Mucosa of stomach (tissue), 1 donor: ENCODE data around the gene MOV10L1.

Experiments used
- H3K27me3 ChIP-seq: one replicate; pipeline ENCODE4 v1.7.0; 2013; ENCODE audit warnings: mild to moderate bottlenecking, low read length; ENCODE audit not compliant: control insufficient read depth, insufficient read depth
- H3K36me3 ChIP-seq: one replicate; pipeline ENCODE4 v1.7.0; 2013; ENCODE audit warnings: low read length; ENCODE audit not compliant: control insufficient read depth, insufficient read depth
- H3K4me1 ChIP-seq: one replicate; pipeline ENCODE4 v1.7.0; 2013; ENCODE audit warnings: mild to moderate bottlenecking, low read length; ENCODE audit not compliant: control insufficient read depth, insufficient read depth
- H3K4me3 ChIP-seq: one replicate; pipeline ENCODE4 v1.7.0; 2013; ENCODE audit warnings: low read length
- H3K9ac ChIP-seq: one replicate; pipeline ENCODE4 v1.7.0; 2013; ENCODE audit warnings: mild to moderate bottlenecking, low read length, moderate library complexity
- H3K9me3 ChIP-seq: one replicate; pipeline ENCODE4 v1.7.0; 2013; ENCODE audit warnings: mild to moderate bottlenecking, low read length, moderate library complexity; ENCODE audit not compliant: control insufficient read depth
- donor health status: Pancreatic carcinoma.

The MOV10L1 gene

GRCh38 chr22:50061824-50062355 is 27.9 kb upstream of the MOV10L1 start:
- H3K36me3 ChIP-seq: no peaks in the 10 kb centered on the region
- H3K4me1 ChIP-seq: no peaks in the 10 kb centered on the region
- no peak overlapping the region for H3K4me3 ChIP-seq
- H3K9ac ChIP-seq: no peak overlapping the region
- H3K27me3 ChIP-seq: peaks cover 43% of the 10 kb centered on the region
- H3K9me3 ChIP-seq: no peaks in the 10 kb centered on the region

GRCh38 chr22:50062509-50063135 is 27.2 kb upstream of the MOV10L1 start:
- Histone ChIP-seq H3K36me3 (no peaks in the 10 kb centered on the region), H3K9ac (no peak overlapping the region), H3K4me1 (no peaks in the 10 kb centered on the region), H3K27me3 (peaks cover 36% of the 10 kb centered on the region), H3K4me3 (no peak overlapping the region), H3K9me3 (no peaks in the 10 kb centered on the region)

- Histone ChIP-seq H3K9me3 (no peaks in the 10 kb centered on the region), H3K9ac (no peak overlapping the region), H3K27me3 (peaks cover 26% of the 10 kb centered on the region), H3K36me3 (no peaks in the 10 kb centered on the region), H3K4me1 (no peaks in the 10 kb centered on the region), H3K4me3 (no peak overlapping the region)
Observed at GRCh38 chr22:50063589-50064393, 26.0 kb upstream of the MOV10L1 start.

- Histone ChIP-seq H3K4me3 (no peak overlapping the region), H3K9me3 (no peaks in the 10 kb centered on the region), H3K9ac (no peak overlapping the region), H3K27me3 (peaks cover 20% of the 10 kb centered on the region), H3K4me1 (no peaks in the 10 kb centered on the region), H3K36me3 (no peaks in the 10 kb centered on the region)
Observed at GRCh38 chr22:50064453-50064852, 25.4 kb upstream of the MOV10L1 start.

GRCh38 chr22:50067244-50067643 is 22.6 kb upstream of the MOV10L1 start:
- no peaks in the 10 kb centered on the region for H3K36me3 ChIP-seq
- H3K4me1 ChIP-seq: no peaks in the 10 kb centered on the region
- no peak overlapping the region for H3K9ac ChIP-seq
- peaks cover 3% of the 10 kb centered on the region for H3K27me3 ChIP-seq
- H3K4me3 ChIP-seq: no peak overlapping the region
- H3K9me3 ChIP-seq: no peaks in the 10 kb centered on the region

GRCh38 chr22:50068096-50068495 is 21.7 kb upstream of the MOV10L1 start:
- Histone ChIP-seq H3K4me3 (no peak overlapping the region), H3K27me3 (peaks cover 3% of the 10 kb centered on the region), H3K9ac (no peak overlapping the region), H3K4me1 (no peaks in the 10 kb centered on the region), H3K36me3 (no peaks in the 10 kb centered on the region), H3K9me3 (no peaks in the 10 kb centered on the region)

- Histone ChIP-seq H3K36me3 (no peaks in the 10 kb centered on the region), H3K4me1 (peaks cover 12% of the 10 kb centered on the region), H3K4me3 (no peak overlapping the region), H3K9me3 (no peaks in the 10 kb centered on the region), H3K9ac (no peak overlapping the region), H3K27me3 (no peaks in the 10 kb centered on the region)
Observed at GRCh38 chr22:50070366-50070765, 19.4 kb upstream of the MOV10L1 start.

- Histone ChIP-seq H3K36me3 (no peaks in the 10 kb centered on the region), H3K4me3 (no peak overlapping the region), H3K4me1 (peaks cover 12% of the 10 kb centered on the region), H3K9me3 (no peaks in the 10 kb centered on the region), H3K27me3 (no peaks in the 10 kb centered on the region), H3K9ac (no peak overlapping the region)
Observed at GRCh38 chr22:50071432-50072166, 18.2 kb upstream of the MOV10L1 start.

- H3K27me3 ChIP-seq: no peaks in the 10 kb centered on the region
- no peaks in the 10 kb centered on the region for H3K9me3 ChIP-seq
- no peak overlapping the region for H3K4me3 ChIP-seq
- H3K9ac ChIP-seq: no peak overlapping the region
- H3K36me3 ChIP-seq: no peaks in the 10 kb centered on the region
- peaks cover 12% of the 10 kb centered on the region for H3K4me1 ChIP-seq
Observed at GRCh38 chr22:50072167-50072555, 17.6 kb upstream of the MOV10L1 start.

GRCh38 chr22:50072714-50073538 is 16.9 kb upstream of the MOV10L1 start:
- Histone ChIP-seq H3K9me3 (no peaks in the 10 kb centered on the region), H3K36me3 (no peaks in the 10 kb centered on the region), H3K9ac (no peak overlapping the region), H3K27me3 (no peaks in the 10 kb centered on the region), H3K4me3 (no peak overlapping the region), H3K4me1 (peaks cover 12% of the 10 kb centered on the region)

GRCh38 chr22:50074056-50074455 is 15.8 kb upstream of the MOV10L1 start:
- H3K9me3 ChIP-seq: no peaks in the 10 kb centered on the region
- H3K9ac ChIP-seq: no peak overlapping the region
- no peak overlapping the region for H3K4me3 ChIP-seq
- peaks cover 12% of the 10 kb centered on the region for H3K4me1 ChIP-seq
- no peaks in the 10 kb centered on the region for H3K27me3 ChIP-seq
- H3K36me3 ChIP-seq: no peaks in the 10 kb centered on the region
